NCI-H187 treated with DMSO at 0.1 percent for 48 hours (cell line): ENCODE measurements around the gene PKD2.
"Not testable (repeated sequence)": the region's sequence is repeated elsewhere in the genome, so short reads cannot be mapped to it uniquely, and the experiment has no call there.

Experiments
- DNase-seq: peaks from one replicate; lab custom pipeline; 2025; lab: John Stamatoyannopoulos, UW

PKD2 gene

DNA sequence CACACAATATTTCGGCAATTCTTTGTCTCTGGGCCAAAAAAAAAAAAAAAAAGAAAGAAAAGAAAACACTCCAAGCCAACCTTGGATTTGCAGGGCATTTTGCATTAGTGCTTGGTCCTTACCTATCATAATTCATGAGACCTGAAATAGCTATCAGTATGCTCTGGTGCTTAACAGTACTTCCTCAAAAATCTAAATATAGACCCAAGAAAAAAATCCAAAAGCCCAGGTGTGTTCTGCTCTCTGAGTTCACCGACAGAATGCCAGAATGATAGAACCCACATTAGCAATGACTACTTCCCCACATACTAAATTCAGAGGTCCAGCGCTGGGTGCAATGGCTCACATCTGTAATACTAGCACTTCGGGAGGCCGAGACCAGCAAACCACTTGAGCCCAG, 108.2 kb downstream of the PKD2 start:
- no peak for DNase-seq

DNA sequence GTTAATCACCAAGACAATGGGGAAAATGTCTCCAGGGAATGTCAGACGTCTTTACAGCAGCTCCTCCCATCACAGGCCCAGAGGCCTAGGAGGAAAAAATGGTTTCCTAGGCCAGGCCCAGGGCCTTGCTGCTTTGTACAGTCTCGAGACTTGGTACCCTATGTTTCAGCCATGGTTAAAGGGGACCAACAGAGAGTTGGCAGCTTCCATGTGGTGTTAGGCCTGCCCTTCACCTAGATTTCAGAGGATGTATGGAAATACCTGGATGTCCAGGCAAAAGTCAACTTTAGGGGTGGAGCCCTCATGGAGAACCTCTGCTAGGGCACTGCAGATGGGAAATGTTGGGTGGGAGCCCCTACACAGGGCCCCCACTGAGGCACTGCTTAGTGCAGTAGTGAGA, 112.5 kb downstream of the PKD2 start:
- no peak for DNase-seq

DNA sequence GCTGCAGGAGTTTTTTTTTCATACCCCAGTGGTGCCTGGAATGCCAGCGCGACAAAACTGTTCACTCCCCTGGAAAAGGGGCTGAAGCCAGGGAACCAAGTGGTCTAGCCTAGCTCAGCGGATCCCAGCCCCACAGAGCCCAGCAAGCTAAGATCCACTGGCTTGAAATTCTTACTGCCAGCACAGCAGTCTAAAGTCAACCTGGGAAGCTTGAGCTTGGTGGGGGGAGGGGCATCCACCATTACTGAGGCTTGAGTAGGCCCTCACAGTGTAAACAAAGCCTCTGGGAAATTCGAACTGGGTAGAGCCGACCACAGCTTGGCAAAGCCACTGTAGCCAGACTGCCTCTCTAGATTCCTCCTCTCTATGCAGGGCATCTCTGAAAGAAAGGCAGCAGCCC, 114.8 kb downstream of the PKD2 start:
- not testable (repeated sequence) for DNase-seq
